DND-41 (cell line): Measurements from ENCODE around the gene SUMF1.

ENCODE experiments used
- ATAC-seq: fragments of 200-7000 bp; cut with Tn5 transposase; 3 replicates; pipeline ENCODE4 v1.9.1; 2021; ENCODE audit warnings: low read depth; ENCODE audit not compliant: insufficient read depth
- DNase-seq: peaks from one replicate; pipeline ENCODE4 v3.0.0-alpha.2; 2020
- H2AFZ ChIP-seq: 2 replicates; pipeline ENCODE4 v1.6.0; 2012; ENCODE audit warnings: low read depth, low read length
- H3K27ac ChIP-seq: 2 replicates; pipeline ENCODE4 v1.5.1; 2012; ENCODE audit warnings: low read length, inconsistent platforms
- H3K27me3 ChIP-seq: fragments of 200-600 bp; sonication (generic); 2 replicates; pipeline ENCODE4 v1.6.0; 2012; ENCODE audit warnings: low read length, mild to moderate bottlenecking, inconsistent platforms; ENCODE audit not compliant: insufficient read depth, poor library complexity
- H3K36me3 ChIP-seq: 2 replicates; pipeline ENCODE4 v1.5.1; 2012; ENCODE audit warnings: low read length, inconsistent platforms; ENCODE audit not compliant: insufficient read depth
- H3K4me1 ChIP-seq: 2 replicates; pipeline ENCODE4 v1.5.1; 2012; ENCODE audit warnings: mild to moderate bottlenecking, low read length; ENCODE audit not compliant: insufficient read depth
- H3K4me2 ChIP-seq: 2 replicates; pipeline ENCODE4 v1.6.0; 2012; ENCODE audit warnings: mild to moderate bottlenecking, moderate library complexity, low read length, inconsistent platforms; ENCODE audit not compliant: insufficient read depth
- H3K4me3 ChIP-seq, 2 experiments: fragments of 200-600 bp in 1 of 2; shearing (Covaris generic) in 1 of 2; 2 replicates each; pipeline ENCODE4 v1.5.1; 2012 to 2016; ENCODE audit warnings: inconsistent platforms in 2 of 2, low read length in 2 of 2, mild to moderate bottlenecking in 2 of 2, low read depth in 1 of 2, moderate library complexity in 1 of 2
- H3K79me2 ChIP-seq: 2 replicates; pipeline ENCODE4 v1.6.0; 2012; ENCODE audit warnings: low read length, inconsistent platforms; ENCODE audit not compliant: insufficient read depth
- H3K9ac ChIP-seq: 2 replicates; pipeline ENCODE4 v1.6.0; 2012; ENCODE audit warnings: low read depth, mild to moderate bottlenecking, inconsistent platforms, low read length, moderate library complexity
- H3K9me3 ChIP-seq: 2 replicates; pipeline ENCODE4 v1.5.1; 2012; ENCODE audit warnings: low read length, moderate library complexity, mild to moderate bottlenecking, inconsistent platforms; ENCODE audit not compliant: insufficient read depth, severe bottlenecking
- H4K20me1 ChIP-seq: 2 replicates; pipeline ENCODE4 v1.6.0; 2012; ENCODE audit warnings: low read length; ENCODE audit not compliant: insufficient read depth
- CTCF ChIP-seq: IDR thresholded peaks from 2 replicates; pipeline ENCODE4 v1.5.1; 2012; ENCODE audit warnings: borderline replicate concordance, low read length, moderate library complexity, mild to moderate bottlenecking; ENCODE audit not compliant: poor library complexity, severe bottlenecking; ENCODE audit errors: extremely low read depth
- EZH2 ChIP-seq: IDR thresholded peaks from 3 replicates; pipeline ENCODE4 v1.6.1; 2012; ENCODE audit warnings: borderline replicate concordance, low read depth, mild to moderate bottlenecking, moderate library complexity, low read length, inconsistent platforms; ENCODE audit not compliant: severe bottlenecking

SUMF1 gene

GRCh38 chr3:4417449-4417848 lies 49.6 kb downstream of the SUMF1 start:
- H3K9ac ChIP-seq = no peak overlapping the region
- H3K27me3 ChIP-seq = no peaks in the 10 kb centered on the region
- ATAC-seq (no peak), DNase-seq (no peak)
- TF ChIP-seq EZH2 (no peak), CTCF (no peak)
- no peak overlapping the region for H3K4me3 ChIP-seq
- H3K9me3 ChIP-seq = no peaks in the 10 kb centered on the region
- no peak overlapping the region for H3K4me2 ChIP-seq
- H2AFZ ChIP-seq = no peak overlapping the region
- no peaks in the 10 kb centered on the region for H3K79me2 ChIP-seq
- no peak overlapping the region for H3K27ac ChIP-seq
- H4K20me1 ChIP-seq = no peaks in the 10 kb centered on the region
- H3K36me3 ChIP-seq = peaks cover 4% of the 10 kb centered on the region; the same call in 1 of the 2 replicates
- H3K4me1 ChIP-seq = no peaks in the 10 kb centered on the region

- no peak overlapping the region for H3K27ac ChIP-seq
- no peak overlapping the region for H2AFZ ChIP-seq
- no peak overlapping the region for H3K4me3 ChIP-seq
- no peaks in the 10 kb centered on the region for H3K4me1 ChIP-seq
- H3K36me3 ChIP-seq = peaks cover 4% of the 10 kb centered on the region; the same call in 1 of the 2 replicates
- H3K79me2 ChIP-seq = no peaks in the 10 kb centered on the region
- ATAC-seq = no peak
- no peak for DNase-seq
- no peak overlapping the region for H3K9ac ChIP-seq
- no peaks in the 10 kb centered on the region for H4K20me1 ChIP-seq
- H3K9me3 ChIP-seq = no peaks in the 10 kb centered on the region
- no peak for TF ChIP-seq EZH2
- no peaks in the 10 kb centered on the region for H3K27me3 ChIP-seq
- no peak overlapping the region for H3K4me2 ChIP-seq
These were observed 50.1 kb downstream of the SUMF1 start for GRCh38 chr3:4416961-4417360.

- H3K4me1 ChIP-seq = no peaks in the 10 kb centered on the region
- H3K9ac ChIP-seq = no peak overlapping the region
- H2AFZ ChIP-seq = no peak overlapping the region
- no peak overlapping the region for H3K4me2 ChIP-seq
- no peak for TF ChIP-seq CTCF
- no peak for TF ChIP-seq EZH2
- DNase-seq (no peak), ATAC-seq (no peak)
- no peak overlapping the region for H3K27ac ChIP-seq
- H3K9me3 ChIP-seq = no peaks in the 10 kb centered on the region
- peaks cover 4% of the 10 kb centered on the region; the same call in 1 of the 2 replicates for H3K36me3 ChIP-seq
- H4K20me1 ChIP-seq = no peaks in the 10 kb centered on the region
- H3K27me3 ChIP-seq = no peaks in the 10 kb centered on the region
- no peaks in the 10 kb centered on the region for H3K79me2 ChIP-seq
- no peak overlapping the region for H3K4me3 ChIP-seq
These were observed 50.6 kb downstream of the SUMF1 start for GRCh38 chr3:4416427-4416945.

- no peaks in the 10 kb centered on the region for H3K27me3 ChIP-seq
- H3K36me3 ChIP-seq = peaks cover 4% of the 10 kb centered on the region; the same call in 1 of the 2 replicates
- no peak overlapping the region for H3K4me2 ChIP-seq
- H3K79me2 ChIP-seq = no peaks in the 10 kb centered on the region
- H3K4me1 ChIP-seq = no peaks in the 10 kb centered on the region
- no peak overlapping the region for H3K4me3 ChIP-seq
- H2AFZ ChIP-seq = no peak overlapping the region
- DNase-seq = no peak
- H3K9ac ChIP-seq = no peak overlapping the region
- ATAC-seq = no peak
- H3K27ac ChIP-seq = no peak overlapping the region
- no peaks in the 10 kb centered on the region for H4K20me1 ChIP-seq
- no peaks in the 10 kb centered on the region for H3K9me3 ChIP-seq
- TF ChIP-seq EZH2 (no peak), CTCF (no peak)
These were observed 53.6 kb downstream of the SUMF1 start for GRCh38 chr3:4413467-4413866.
